ENCODE measurements around the gene EMX1.
A peak's percentile ranks its signal among the peaks of the same experiment; 100 is the strongest.

The EMX1 gene

GRCh38 chr2:72917138-72917876 is at the start of gene EMX1:
Gene EMX1 (plus strand): TSS chr2:72917519. CDS start chr2:72917853, 334 bp downstream.
- DNase-seq: peak; percentile 59

DNA sequence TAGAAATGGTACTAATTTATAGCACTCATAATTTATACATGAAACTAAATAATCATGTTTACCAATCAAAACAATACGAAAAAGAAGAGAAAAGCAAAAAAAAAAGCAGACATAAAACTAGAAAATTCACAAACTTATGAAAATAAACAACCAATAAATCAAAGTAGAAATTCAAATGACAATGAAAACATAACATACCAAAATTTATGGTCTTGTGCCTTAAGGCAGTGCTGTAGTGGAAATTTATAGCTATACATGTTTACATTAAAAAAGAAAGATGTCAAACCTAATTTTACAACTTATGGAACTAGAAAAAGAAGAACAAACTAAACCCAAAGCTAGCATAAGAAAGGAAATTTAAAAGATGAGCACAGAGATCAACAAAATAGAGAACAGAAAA is 46.3 kb upstream of the EMX1 start:
- DNase-seq: no peak

DNA sequence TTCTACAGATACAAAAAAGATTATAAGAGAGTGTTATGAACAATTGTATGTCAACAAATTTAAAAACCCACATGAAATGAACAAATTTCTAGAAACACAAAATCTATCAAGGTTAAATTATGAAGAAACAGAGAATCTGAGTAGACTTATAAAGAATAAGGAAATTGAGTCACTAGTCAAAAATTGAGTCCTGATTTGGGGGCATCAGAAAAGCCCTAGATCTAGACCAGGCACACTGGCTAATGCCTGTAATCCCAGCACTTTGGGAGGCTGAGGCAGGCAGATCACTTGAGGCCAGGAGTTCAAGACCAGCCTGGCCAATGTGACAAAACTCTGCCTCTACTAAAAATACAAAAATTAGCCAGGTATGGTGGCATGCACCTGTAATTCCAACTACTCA is 45.4 kb upstream of the EMX1 start:
- no peak for DNase-seq

- no peak for DNase-seq
These were observed 33.9 kb upstream of the EMX1 start for GRCh38 chr2:72883356-72883962.

- peak; percentile 25 for DNase-seq
These were observed 30.8 kb upstream of the EMX1 start for GRCh38 chr2:72886505-72887031.

- DNase-seq: peak; percentile 64
These were observed 30.1 kb upstream of the EMX1 start, which contains the start of gene SPR for GRCh38 chr2:72887032-72887739. Gene SPR (plus strand): TSS chr2:72887408. CDS start chr2:72887433, 25 bp downstream.

GRCh38 chr2:72887740-72888437 is 29.4 kb upstream of the EMX1 start:
- peak; percentile 74 for DNase-seq

DNA sequence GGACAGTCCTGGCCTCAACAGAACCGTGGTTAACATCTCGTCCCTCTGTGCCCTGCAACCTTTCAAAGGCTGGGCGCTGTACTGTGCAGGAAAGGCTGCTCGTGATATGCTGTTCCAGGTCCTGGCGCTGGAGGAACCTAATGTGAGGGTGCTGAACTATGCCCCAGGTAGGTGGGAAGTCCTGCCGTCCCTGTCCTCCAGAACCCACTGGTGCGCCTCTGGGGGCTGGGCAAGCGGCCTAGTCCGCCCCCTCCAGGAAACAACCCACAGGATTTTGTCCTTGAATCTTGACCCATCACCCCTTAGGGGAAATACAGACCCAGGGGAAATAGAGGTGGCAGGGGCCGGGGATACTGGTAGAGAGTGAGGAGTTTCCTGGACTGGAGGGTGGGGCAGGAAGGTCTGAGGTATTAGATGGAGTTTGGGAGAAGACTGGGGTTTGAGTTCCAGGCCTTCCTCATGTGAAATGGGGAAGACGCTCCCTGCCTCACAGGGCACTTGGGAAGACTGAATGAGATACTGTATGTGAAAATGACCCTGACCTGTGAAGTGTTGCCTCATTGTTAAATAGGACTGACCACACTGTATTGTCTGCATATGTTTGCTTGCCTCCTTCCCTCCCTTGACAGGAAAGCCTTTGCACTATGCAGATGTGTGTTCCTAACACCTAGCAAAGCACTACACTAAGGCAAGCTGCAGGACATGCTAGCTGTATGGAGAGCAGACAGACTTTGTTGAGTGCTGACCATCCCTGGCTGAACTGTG is 28.7 kb upstream of the EMX1 start:
- no peak for DNase-seq

GRCh38 chr2:72889991-72890390 is 27.3 kb upstream of the EMX1 start:
- DNase-seq: no peak

DNA sequence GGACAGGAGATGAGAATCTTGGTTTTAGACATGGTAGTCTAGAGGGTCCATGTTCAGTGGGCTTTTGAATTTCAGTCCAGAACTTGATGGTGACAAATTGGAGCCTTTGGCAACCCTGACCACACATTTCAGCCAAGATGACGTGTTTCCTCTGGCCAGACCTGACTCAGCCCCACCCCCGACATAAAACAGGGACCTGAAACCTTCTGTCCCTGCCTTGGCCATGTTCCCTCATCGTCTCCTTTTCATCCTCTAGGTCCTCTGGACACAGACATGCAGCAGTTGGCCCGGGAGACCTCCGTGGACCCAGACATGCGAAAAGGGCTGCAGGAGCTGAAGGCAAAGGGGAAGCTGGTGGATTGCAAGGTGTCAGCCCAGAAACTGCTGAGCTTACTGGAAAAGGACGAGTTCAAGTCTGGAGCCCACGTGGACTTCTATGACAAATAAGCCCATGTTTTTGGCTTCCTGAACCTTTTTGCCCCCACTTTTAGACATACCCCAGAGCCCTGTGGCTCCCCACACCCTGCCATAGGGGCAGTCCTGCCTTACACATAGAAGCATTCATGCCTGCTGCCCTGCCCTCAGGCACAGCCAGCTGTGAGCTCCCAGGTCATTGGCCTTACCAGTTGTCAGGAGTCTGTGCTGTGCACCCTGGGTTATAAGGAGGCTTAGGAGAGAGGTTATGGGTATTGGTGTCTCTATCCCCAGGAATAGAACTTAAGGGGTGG is 26.1 kb upstream of the EMX1 start:
- DNase-seq: no peak

GRCh38 chr2:72892506-72893173 is 24.7 kb upstream of the EMX1 start:
- peak; percentile 72 for DNase-seq

DNA sequence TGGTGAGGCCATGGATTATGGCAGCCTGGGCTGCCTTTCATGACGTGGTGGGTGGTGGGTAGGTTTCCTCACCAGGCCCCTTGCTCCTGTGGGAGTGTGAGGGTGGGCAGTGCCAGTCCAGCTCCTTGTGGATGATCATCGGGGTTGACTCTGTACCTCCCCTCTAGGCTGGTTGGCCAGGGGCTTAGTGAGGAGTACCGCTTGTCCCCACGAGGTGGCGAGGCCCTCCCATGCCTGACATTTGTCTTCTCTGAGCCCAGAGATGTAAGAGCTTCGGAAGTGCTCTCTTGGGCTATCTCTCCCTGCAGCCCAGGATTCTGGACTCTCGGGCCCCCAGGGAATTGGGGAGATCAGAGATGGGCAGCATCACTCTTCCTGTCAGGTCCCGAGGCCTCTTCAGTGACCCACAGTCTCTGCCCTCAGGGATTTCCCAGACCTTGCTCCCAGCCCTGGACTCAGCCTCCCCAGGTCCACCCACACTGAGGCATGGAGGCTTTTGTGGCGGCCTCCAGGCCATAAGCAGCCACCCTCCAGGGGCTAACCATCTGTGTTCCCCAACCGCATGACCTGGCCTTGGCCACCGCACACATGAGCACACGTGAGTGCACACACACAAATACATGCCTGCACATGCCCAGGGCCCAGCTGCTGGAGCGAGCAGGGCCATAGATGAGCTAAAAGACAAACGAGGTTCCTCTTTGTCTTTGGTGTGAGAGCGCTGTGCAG is 23.6 kb upstream of the EMX1 start:
- DNase-seq: no peak

GRCh38 chr2:72894514-72894913 is 22.8 kb upstream of the EMX1 start:
- no peak for DNase-seq

- DNase-seq: no peak
These were observed 22.2 kb upstream of the EMX1 start for GRCh38 chr2:72895154-72895553.

DNA sequence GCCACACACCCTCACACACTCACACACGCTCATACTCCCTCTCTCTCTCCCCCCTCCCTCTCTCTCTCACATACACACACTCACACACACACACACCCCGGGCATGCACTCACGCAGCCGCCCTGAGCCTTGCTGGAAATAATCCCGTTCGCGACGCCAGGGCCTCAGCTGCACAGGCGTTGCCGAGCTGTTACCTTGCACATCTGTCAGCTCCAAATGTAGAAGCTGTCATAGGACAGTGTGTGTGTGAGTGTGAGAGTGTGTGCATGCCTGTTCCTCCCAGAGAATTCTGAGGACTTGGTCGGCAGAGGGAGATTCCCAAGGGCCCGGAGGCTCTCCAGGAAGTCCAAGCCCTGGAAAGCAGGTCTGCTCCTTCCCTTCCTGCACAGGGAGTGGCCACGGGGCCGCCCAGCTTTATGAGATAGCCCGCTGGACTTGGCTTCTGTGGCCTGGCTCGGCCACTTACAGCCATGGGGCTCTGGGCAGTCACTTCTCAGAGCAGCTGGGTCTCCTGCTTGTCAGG is 21.5 kb upstream of the EMX1 start:
- DNase-seq: no peak

- DNase-seq: no peak
These were observed 20.9 kb upstream of the EMX1 start for GRCh38 chr2:72896446-72896845.

DNA sequence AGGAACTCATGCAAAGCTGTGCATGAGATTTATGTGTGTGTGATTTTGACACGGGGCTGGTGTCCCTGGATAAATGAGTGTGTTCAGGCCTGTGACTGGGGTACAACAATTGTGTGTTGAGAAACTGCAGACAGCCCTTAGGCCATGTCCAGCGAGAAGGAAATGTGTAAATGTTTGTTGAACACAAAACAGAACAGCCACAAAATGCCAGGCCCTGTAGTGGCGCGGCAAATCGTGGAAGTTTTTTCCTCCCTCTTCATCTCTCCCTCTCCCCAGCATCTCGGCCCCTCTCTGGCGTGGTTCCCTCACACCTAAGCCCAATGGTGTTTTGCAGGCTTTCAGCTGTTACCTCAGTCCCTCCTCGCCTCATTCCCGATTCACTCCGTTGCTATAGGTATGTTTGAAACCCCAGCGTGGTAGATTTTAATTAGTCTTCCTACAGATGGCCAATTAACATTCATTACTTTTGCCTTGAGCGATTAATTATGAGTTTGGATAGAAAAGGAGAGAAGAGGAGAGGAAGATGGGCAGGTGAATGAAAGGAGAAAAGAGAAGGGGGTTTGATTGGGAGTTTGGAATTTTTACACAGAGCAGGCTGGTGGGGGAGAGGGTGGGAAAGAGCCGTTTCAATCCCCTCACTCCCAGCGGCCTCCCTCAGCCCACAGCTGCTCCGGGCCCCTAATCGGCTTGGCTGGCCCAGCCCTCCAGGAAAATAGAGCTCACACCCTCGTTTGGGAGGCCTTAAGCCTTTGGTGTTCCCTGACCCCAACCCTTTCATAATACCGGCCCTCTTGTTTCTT is 19.3 kb upstream of the EMX1 start:
- no peak for DNase-seq

DNA sequence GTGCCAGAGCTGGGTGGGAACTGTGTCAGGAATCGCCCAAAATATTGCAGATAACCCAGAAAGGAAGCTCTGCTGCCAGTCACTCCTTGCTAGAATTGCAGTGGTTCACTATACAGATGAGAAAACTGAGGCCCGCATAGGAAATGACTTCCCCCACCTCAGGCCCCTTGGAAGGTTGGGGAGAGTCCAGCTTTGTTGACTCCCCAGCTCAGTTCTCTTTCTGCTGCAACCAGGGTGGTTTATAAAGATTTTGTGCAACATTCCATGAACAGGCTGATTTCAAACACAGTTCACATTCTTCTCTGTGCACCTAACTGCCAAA is 18.8 kb upstream of the EMX1 start:
- no peak for DNase-seq

DNA sequence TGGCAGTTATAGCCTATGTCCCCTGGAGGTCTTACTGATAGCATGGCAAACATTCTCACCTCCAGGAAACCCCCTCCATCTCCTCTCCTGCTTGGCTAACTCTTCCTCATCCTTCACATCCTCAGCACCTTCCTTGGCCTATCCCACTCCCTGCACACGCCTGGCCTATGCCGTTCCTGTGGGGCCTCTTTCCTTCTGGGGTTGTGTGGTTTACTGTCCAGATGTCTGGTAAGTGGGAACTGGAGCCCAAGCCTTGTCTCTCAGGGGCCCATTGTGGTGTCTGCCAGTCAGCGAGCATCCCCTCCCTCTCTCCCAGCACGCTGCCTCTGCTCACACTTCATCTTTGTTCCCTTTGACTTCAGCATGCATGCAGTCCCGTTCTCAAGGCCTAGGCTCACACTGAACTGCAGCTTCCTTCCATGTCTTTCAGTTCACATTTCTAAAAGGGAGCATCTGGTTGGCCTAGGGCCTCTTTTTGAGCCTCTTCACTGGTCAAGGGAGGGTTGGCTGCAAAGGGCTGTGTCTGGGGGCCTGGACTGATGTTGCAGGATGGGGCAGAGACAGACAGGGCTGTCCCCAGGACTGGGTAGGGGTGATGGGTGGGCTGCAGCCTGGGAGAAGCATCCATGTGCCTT is 17.0 kb upstream of the EMX1 start:
- no peak for DNase-seq

Data from NCI-H2107 (cell line).